HEK293T (cell line): ENCODE results near the gene GPR75.

Experiments used
- ARNT ChIP-seq: fragments of 450-650 bp; IDR thresholded peaks from 2 replicates; pipeline ENCODE4 v1.6.1; 2017; ENCODE audit warnings: mild to moderate bottlenecking
- FOXK2 ChIP-seq: fragments of 450-650 bp; IDR thresholded peaks from 2 replicates; pipeline ENCODE4 v1.6.1; 2016; ENCODE audit warnings: mild to moderate bottlenecking
- HDGF ChIP-seq: fragments of 450-650 bp; IDR thresholded peaks from 2 replicates; pipeline ENCODE4 v1.6.1; 2017; ENCODE audit warnings: antibody characterized with exemption, borderline replicate concordance
- TF ChIP-seq, protein P1 (sequence below): fragments of 450-650 bp; IDR thresholded peaks from 2 replicates; pipeline ENCODE4 v1.6.1; 2016

DNA sequence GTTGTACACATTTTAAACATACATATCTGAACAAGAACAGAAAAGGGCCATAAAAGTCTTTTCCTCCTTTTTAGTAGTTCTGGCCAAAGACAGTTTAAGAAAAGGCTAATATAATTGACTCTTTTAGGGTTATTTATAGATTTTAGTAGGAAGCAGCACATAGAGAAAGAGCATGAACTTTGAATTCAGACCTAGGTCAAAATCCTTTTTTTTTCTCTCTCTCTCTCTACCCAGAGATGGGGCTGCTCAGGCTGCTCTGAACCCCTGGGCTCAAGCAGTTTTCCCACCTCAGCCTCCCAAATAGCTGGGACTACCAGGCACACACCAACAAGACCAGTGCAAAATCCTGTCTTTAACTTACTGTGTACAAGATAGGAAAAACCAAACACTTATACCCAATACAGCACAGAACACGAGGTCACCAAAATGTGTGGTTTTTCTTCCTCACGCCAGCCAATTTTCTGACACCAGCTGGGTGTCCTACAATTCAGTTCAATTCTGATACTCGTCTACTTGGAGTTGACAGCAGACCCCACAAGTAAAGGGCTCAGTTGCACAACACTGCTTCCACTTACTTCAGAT is 40.8 kb downstream of the GPR75 start:
- TF ChIP-seq FOXK2 (no peak), ARNT (no peak), HDGF (no peak)
- TF ChIP-seq, protein P1, sequence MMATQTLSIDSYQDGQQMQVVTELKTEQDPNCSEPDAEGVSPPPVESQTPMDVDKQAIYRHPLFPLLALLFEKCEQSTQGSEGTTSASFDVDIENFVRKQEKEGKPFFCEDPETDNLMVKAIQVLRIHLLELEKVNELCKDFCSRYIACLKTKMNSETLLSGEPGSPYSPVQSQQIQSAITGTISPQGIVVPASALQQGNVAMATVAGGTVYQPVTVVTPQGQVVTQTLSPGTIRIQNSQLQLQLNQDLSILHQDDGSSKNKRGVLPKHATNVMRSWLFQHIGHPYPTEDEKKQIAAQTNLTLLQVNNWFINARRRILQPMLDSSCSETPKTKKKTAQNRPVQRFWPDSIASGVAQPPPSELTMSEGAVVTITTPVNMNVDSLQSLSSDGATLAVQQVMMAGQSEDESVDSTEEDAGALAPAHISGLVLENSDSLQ: no peak
